CD4-positive, alpha-beta T cell treated with Interleukin-10 for 1 hour (primary cell): ENCODE measurements around the gene APOH.

Experiments used
- DNase-seq: peaks from one replicate; pipeline ENCODE4 v3.0.0-alpha.2; 2020

APOH gene

DNA sequence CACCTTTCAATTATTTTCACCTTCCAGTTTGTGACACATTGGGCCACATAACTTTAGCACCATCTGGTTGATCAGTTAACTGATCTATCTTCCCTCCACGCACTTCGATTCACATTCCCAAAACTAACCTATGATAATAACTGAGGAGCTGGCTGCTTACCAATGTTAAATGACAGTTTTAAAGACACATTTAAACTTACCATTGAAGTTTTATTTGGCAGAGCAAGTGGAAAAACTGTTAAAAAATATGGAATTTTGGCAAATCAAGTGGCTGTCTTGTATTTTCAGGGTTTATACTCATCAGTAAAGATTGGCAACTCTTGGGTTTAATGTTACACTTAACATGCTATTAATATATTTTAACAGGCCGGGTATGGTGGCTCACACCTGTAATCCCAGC lies 5.4 kb upstream of the APOH start:
- DNase-seq: no peak

DNA sequence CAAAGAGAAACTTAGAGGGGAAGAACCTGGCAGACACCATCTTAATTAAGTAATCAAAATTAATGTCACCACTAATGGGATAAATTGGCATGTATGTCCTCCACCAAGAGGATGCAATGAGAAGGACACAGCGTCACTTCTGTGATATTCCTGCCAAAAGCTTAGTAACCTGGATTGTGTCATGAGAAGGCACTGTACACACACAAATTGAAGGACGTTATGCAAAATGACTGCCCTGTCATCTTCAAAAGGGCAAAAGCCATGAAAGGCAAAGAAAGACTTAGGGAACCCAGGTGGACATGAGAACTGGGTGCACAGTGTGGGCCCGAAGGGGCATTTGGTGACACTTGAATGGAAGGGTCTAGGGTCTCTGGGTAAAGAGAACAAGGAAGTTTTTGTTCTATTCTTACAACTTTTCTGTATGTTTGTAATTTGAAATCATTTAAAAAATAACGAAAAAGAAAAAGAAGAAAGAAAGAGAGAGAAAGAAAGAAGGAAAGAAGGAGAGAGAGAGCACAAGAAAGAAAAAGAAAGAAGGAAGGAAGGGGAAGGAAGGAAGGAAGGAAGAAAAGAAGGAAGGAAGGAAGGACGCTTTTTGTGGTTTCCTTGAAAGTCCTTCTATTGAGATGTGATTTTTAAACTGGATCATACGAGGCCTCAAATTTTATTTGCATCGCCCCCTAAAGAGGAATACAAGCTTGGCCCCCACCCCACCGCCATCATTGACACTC lies 4.0 kb upstream of the APOH start:
- no peak for DNase-seq

DNA sequence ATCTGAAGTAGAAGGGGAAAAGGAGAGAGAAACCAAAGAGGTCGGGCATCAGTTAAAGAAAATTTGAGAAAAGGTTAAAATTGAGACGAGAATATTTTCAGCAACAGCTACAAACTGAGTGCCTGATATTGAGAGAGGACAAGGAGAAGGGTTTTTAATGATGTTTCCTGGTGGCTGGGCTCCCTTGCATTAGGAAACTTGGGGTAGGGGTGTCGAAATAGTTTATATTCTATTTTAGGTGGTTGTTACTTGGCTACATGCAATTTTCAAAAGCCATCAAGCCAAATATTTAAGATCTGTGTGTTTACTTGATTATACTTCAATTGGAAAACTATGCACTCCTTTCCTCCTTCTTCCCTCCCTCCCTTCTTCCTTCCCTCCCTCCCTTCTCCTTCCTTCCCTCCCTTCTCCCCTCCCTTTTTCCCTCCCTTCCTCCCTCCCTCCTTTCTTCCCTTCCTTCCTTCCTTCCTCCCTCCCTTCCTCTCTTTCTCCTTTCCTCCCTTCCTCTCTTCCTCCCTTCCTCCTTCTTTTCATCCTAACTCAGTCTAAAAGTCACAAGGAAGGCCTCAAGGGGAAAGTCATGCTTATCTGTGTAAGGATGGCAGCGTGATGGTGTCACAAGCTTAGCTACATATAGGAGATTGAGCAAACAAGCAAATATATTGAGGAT lies 1.8 kb upstream of the APOH start:
- DNase-seq: no peak

DNA sequence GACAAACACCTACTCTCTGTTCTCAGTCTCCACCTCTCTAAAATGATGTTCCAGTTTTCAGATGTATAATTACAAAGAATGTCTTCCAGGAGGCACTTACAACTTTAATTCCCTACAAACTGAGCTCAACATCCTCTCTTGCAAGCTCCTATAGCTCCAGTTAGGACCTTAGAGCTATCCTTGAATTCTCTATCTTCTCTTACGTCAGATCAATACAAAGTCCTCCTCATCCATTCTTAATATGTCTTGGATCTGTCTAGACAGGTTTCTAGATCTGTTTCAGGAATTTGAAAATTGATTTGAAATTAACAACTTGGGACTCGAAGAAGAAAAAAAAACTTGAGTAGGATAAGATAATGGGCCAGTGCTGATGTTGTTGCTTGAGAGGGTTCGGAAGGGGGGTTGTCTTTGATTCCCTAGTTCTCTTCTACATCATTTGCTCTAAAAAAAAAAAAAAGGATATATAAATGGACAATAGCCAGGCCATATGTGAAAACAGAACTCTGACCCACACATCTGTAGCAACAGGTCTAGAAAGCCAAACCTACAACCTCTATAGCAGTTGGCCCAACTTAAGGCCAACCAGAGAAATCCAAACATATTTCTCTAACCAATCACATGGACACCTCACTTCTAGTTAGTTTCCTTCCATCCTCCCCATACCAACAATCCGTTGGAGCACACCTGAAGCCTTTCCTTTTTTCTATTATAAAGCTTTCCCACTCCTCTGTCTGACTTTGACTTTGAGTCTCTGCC lies 746 bp upstream of the APOH start:
- DNase-seq: no peak

DNA sequence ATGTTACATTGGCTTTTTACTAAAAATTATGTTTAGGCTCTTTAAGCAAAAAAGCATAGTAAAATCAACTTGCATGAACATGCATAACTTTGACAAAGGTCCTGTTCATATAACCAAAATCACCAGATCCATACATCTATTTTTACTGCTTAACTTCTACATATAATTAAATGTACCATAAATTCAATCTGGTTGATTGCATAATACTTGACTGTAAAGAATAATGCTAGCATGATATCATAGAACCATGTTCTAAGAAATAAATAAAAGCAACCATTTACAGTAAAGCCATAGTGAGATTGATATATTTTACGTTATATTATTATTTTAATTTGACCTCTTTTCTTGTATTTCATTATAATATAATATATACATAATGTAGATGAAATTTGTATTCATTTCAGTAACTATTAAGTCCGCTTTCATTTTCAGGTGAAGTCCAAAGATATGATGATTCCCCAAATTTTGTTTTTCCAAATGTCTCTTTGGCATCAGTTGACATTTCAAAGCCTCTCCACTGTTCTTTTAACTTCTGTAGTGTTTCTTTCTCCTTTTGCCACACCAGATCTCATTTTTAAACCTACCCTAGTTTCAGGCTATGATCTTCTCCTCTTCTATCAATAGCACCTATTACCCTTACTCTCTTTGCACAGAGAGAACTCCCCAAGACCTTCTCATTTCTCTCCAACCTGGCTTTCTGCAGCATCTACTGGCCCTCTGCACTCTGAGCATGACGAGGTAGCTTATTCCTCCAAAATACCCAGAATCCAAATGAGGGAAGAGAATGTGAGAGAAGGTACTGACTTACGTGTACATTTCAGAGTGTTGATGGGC lies 1.8 kb downstream of the APOH start:
- no peak for DNase-seq

DNA sequence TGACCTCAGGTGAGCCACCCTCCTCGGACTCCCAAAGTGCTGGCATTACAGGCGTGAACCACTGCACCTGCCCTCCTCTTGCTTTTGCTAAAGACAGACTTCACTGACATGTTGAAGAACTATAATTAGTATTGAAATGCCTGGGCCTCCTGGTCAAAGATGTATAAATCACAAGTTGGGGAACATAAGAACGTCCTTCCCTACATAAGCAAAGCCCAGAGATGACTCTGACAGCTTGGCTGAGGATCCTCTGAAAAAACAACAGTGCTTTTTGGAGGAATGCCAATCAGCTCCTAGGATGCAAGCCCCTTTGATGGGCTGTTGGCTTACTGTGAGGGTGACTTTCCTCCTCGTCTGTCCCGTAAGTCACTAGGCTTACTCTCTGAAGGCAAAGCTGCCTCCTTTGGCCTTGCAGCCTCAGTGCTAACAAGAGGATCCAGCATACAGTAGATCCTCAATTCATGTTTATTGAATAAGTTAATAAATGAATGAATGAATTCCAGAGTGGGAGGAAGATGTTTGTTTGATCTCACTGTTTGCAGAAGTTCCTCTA lies 6.3 kb downstream of the APOH start:
- DNase-seq: no peak

DNA sequence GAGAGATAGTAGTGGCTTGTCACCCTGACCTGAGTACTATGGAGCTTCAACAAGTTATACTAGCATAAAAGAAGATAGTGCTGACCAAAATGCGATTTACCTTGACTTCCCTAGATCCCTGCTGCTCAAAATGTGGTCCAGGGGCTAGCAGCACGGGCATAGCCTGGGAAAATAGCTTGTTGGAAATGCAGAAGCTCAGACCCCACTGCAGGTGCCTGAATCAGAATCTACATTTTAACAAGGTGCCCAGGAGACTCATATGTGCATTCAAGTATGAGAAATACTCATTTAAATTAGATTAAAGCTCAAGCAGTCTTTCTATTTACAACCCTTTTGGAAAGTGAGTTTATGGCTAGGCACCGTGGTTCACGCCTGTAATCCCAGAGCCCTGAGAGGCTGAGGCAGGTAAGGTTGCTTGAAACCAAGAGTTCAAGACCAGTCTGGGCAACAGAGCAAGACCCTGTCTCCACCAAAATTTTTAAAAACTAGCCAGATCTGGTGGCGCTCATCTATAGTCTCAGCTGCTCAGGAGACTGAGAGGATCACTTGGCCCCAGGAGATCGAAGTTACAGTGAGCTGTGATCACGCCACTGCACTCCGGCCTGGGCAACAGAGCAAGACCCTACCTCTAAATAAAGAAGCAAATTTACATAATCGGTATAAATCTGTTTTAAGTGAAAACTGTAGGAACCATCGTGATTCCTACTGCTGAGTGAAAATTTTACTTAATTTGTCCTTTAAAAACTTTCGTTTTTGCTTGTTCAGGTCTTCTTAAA lies 7.3 kb downstream of the APOH start:
- DNase-seq: no peak

DNA sequence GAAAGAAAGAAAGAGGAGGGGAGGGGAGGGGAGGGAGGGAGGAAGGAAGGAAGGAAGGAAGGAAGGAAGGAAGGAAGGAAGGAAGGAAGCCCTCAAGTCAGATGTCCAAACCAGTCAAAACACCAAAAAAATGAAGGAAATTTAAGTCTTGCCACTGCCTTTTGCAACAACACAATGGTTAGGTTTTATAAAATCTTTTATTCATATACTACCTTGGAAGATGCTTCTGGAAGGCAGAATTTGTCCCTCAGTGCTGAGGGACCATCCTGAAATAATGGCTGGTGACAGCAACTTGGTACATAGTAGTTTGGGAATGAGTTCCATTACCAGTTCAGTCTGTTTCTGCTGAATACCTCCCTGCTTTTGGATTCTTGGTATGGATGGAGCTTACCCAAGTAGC lies 7.9 kb downstream of the APOH start:
- DNase-seq: no peak

DNA sequence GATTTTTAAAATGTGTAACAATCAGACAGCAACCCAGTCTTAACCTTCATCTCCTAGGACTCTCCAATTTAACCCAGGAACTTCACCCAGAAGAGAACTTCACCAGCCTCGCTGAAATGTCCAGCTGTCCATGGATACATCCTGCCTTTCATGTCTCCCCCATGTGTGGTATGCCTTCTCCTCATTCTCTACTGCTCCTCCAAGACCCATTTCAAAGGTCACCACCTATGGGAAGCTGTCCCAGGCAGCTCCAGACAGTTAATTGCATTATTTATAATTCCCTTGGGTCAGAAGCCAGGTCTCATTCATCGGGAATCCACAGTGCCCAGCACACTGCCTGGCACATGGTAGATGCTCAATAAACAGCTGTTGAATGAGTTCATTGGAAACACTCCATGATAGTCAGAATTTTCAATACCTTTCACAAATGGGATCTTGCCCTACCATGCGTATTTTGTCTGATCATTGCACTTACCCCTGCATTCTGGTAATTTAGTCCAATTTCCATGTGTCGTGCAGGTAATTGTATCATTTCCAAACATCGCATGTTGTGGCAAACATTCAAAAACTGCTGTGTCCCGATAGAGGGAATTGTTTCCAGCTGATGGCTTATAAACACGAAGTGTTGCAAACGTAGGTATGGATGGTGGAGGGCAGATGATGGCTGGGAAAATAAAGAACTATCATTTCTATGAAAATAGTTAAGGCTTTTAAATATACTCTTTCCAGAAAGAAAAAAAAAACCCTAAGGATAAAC lies 9.0 kb downstream of the APOH start:
- no peak for DNase-seq

DNA sequence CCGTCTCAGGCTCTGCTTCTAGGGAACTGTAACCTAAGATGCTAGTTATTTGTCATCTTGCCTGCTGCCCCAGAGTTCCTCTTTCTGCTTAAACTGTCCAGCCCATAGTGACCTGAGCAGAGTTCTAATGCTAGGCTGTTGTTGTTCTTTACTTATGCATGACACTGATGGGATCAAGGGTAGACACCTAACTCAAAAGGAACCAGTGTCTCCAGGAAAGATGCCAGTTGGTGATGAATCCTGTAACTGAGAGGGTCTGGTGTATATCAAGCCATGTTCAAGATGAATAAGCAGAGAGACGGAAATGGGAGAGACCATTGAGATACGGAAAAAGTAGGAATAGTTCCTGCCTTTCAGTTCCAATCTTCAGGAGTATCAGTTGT lies 13.7 kb downstream of the APOH start:
- DNase-seq: no peak

DNA sequence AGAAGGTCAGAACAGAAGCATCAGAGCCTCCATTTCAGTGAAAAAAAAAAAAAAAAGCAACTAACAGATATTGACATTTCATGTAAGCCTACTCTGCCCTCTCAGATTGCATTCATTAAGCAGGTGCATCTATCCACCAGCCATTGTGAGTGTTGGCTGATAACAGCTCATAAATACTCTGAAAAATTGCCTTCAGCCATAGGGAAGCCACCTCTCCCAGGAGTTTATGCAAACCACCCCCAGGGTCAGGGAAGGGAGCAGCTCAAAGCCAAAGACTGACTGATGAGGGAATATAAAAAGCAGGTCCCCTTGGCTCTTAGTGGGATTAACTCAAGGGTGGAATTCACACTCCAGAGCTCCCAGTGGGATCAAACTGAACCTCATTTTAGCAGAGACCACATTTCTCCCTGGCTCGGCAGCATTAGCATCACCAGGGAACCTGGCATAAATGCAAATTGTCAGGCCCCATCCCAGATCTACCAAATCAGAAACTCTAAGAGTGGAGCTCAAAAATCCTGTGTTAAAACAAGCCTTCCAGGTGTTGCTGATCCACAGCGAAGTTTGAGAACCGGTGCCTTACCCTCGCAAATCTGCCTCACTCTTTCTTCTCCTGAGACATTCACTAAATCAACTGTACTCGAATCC lies 14.2 kb downstream of the APOH start:
- no peak for DNase-seq

DNA sequence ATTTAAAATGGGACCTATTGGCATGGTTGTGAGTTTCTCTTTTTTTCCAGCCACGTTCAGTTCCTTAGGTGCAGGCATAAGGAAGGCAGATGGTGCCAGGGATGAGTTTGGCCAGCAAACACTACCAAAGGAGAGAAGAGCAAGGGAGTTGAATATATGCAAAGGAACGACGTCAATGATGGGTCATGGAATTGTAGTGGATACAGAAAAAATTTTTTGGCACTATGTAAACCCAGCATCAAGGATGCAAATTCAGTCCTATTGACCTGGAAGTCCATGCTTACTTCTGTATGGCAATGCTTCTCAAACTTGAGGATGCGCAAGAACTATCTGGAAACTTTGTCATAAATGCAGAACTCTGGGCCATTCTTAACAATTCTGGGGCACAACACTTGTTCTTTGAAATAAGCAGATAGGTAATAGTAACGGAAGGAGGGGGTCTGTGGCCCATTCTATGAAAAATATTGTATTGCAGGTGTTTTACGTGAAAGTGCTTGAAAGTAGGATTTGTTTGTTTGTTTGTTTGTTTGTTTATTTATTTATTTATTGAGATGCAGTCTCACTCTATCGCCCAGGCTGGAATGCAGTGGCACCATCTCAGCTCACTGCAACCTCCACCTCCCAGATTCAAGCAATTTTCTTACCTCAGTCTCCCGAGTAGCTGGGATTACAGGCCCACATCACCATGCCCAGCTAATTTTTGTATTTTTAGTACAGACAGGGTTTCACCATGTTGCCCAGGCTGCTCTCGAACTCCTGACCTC lies 18.0 kb downstream of the APOH start:
- no peak for DNase-seq

DNA sequence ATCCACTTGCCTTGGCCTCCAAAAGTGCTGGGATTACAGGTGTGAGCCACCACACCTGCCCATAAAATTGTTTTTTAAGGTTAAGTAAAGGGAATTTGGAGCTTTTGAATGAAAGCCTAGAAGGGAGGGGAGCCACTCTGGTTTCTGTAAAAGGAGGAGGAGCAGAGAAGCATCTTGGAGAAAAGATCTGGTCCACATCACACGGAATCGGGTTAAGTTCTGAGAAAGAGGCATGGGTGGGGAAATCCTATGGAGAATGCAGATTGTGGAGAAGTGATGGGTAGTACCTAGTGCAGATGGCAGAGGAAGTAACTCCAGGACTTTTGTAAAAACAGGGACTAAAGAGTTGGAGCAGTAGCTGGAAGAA lies 19.0 kb downstream of the APOH start:
- no peak for DNase-seq

DNA sequence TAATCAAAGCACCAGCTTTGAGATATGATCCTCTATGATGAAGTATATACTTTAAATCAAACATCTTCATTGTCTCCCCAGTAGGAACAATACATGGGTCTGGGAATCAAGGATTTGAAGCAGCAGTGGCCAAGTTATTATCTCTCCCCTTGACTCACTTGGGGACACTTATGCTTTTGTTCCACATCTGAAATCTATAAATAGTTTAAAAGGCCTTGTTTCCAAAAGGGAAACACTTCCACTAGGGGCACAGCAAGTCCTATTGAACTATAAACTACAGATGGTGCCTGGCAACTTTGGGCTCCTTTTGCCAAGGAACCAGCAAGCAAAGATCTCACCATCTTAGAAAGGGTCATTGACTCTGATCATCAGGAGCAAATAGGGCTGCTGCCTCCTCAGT lies 21.3 kb downstream of the APOH start:
- no peak for DNase-seq

DNA sequence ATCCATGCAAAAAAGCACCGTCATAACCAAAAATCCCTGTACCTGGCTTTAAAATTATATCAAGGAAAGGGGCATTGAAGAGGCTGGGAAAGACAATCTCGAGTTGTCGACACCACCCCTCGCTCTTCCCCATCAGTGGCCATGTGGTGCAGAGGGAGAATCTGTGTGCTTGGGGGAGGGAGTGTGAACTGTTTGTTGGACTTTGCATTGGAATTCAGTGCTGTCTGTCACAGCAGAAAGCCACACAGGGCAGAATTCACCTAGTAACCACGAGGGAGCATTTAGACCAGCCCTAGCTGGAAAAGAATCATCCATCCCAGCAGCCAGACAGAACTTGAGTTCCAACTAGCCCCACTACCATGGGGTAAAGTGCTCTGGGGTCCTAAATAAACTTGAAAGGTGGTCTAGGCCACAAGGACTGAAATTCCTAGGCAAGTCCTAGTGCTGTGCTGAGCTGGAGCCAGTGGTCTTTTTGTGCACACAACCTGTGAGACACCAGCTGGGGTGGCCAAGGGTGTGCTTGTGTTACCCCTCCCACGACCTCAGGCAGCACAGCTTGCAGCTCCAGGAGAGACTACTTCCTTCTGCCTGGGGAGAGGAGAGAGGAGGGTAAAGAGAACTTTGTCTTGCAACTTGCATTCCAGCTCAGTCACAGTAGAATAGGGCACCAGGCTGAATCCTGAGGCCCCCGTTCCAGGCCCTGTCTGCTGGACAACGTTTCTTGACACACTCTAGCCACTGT lies 25.8 kb downstream of the APOH start:
- DNase-seq: no peak

DNA sequence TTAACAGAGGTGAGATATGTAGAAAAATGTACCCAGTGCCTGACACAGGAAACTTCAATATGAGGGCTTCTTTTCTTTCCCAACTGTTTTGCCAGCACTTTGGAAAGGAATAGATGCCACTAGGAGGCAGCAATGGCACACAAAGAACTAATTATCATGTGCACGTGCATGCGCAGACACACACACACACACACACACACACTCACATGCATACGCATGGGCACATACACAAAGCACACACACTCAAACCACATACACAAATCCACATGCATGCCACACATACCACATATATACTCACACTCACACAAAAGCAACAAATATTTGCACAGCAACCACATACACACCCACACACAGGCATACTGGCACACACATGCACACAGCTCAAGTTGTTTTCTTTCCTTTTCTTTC lies 28.5 kb downstream of the APOH start:
- peak; percentile 73 for DNase-seq

DNA sequence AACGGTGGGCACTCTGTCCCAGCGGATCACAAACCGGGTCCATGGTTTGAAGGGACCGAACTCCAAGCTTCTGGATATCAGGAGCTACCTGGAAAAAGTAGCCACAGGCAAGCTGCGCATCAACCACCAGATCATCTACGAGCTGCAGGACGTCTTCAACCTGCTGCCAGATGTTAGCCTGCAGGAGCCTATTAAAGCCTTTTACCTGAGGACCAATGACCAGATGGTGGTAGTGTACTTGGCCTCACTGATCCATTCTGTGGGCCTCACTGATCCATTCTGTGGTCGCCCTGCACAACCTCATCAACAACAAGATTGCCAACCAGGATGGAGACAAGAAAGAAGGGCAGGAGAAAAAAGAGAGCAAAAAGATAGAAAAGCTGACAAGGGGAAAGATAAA lies 31.0 kb downstream of the APOH start:
- DNase-seq: no peak

DNA sequence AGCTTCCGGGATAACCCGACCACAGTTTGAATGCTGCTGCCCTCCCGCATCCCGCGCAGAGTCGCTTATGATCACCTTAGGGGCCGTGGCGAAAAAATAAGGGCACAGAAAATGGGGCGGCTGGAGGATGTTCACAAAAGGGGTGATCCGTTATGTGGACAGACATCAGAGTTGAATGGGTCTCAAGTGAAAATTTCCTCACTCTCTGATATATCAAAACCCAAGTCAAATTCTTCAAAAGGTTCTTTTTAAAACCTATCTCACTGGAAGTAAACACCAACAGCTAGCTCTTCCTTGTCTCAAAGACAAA lies 36.9 kb downstream of the APOH start:
- DNase-seq: no peak

DNA sequence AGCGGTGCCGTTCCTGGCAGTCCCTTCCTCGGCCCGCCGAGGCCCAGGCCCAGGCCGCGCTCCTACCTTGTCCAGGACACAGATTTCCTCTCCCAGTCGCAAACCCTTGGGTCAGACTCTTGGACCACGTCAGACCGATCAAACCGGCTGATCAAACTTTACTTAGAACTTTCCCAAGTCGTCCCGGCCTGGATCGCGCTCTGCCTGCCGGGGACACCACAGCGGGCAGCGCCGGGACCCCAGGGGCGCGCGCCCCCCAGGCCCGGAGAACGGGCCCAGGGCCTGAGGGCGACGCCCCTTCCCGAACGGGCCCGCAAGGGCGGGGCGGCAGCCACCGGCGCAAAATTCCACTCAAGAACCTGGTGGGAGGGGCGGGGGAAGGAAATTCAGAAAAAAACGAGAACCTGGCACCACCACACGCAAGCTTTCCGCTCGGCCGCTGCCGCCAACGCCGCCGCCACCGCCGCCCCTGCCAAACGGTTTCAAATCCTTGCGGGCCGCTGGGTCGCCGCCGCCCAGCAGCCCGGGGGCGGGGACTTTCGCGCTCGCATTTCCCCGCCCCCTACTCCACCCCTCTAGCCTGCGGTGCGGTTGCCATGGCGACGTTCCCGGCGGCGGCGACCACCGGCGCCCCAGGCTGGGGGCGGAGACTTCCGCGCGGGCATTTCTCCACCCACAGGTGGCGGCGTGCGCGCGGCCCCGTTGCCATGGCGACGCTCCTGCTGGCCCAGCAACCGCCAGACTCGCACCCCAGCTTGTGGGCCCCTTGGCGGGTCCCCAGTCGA lies 37.4 kb downstream of the APOH start, which contains the start of gene CEP112:
Gene CEP112, minus strand, starts transcription at position 541 of the 785 bp plus-strand sequence.
- DNase-seq: peak; percentile 94
